ENCODE results near the gene DRG2.

DNA sequence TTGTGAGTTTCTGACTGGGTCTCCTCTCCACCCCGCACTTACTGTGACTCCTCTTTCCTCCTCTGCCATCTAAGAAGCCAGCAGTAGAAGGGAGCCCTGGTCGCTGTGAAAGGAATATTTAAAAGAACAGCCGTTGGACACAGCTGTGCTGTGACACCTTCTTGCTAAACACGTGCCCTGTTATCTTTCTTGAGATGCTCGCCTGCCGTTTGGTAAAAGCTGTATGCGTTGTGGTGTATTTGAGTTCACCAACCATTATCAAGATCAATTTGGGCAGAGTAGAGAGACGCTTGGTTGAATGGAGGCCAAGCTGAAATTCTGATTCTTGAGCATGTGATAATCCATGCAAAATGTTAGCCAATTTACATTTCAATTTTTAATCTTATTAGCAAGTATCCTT, 44.8 kb upstream of the DRG2 start:
- no peak for TF ChIP-seq ZNF138 (tag by site-specific recombination; IDR thresholded peaks at IDR 0.05; ENCODE audit: borderline replicate concordance)
- TF ChIP-seq ZFHX2 (tag by site-specific recombination; conservative IDR thresholded peaks at IDR 0.05): no peak
- no peak for TF ChIP-seq MYNN (tag by site-specific recombination; IDR thresholded peaks at IDR 0.05; ENCODE audit: borderline replicate concordance)
- no peak for TF ChIP-seq CTCF (tag by site-specific recombination; IDR thresholded peaks at IDR 0.05)
- TF ChIP-seq, protein P1, sequence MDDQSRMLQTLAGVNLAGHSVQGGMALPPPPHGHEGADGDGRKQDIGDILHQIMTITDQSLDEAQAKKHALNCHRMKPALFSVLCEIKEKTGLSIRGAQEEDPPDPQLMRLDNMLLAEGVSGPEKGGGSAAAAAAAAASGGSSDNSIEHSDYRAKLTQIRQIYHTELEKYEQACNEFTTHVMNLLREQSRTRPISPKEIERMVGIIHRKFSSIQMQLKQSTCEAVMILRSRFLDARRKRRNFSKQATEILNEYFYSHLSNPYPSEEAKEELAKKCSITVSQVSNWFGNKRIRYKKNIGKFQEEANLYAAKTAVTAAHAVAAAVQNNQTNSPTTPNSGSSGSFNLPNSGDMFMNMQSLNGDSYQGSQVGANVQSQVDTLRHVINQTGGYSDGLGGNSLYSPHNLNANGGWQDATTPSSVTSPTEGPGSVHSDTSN (CRISPR knock-in tag; IDR thresholded peaks at IDR 0.05): no peak
- TF ChIP-seq TRIM28 (IDR thresholded peaks at IDR 0.05; ENCODE audit: borderline replicate concordance, low read length): no peak
- TF ChIP-seq, protein P2, sequence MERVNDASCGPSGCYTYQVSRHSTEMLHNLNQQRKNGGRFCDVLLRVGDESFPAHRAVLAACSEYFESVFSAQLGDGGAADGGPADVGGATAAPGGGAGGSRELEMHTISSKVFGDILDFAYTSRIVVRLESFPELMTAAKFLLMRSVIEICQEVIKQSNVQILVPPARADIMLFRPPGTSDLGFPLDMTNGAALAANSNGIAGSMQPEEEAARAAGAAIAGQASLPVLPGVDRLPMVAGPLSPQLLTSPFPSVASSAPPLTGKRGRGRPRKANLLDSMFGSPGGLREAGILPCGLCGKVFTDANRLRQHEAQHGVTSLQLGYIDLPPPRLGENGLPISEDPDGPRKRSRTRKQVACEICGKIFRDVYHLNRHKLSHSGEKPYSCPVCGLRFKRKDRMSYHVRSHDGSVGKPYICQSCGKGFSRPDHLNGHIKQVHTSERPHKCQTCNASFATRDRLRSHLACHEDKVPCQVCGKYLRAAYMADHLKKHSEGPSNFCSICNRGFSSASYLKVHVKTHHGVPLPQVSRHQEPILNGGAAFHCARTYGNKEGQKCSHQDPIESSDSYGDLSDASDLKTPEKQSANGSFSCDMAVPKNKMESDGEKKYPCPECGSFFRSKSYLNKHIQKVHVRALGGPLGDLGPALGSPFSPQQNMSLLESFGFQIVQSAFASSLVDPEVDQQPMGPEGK (tag by site-specific recombination; IDR thresholded peaks at IDR 0.05): no peak
- no peak for TF ChIP-seq ZNF133 (tag by site-specific recombination; IDR thresholded peaks at IDR 0.05)
- no peak for TF ChIP-seq KLF16 (tag by site-specific recombination; IDR thresholded peaks at IDR 0.05)

Data from HEK293 (cell line).